NCI-H2196 (cell line): ENCODE measurements around the gene ENG.
"Not testable (repeated sequence)": the region's sequence is repeated elsewhere in the genome, so short reads cannot be mapped to it uniquely, and the experiment has no call there.

Source experiments
- DNase-seq: peaks from one replicate; lab custom pipeline; 2025; ENCODE audit not compliant: unreplicated experiment; lab: John Stamatoyannopoulos, UW

ENG gene

DNA sequence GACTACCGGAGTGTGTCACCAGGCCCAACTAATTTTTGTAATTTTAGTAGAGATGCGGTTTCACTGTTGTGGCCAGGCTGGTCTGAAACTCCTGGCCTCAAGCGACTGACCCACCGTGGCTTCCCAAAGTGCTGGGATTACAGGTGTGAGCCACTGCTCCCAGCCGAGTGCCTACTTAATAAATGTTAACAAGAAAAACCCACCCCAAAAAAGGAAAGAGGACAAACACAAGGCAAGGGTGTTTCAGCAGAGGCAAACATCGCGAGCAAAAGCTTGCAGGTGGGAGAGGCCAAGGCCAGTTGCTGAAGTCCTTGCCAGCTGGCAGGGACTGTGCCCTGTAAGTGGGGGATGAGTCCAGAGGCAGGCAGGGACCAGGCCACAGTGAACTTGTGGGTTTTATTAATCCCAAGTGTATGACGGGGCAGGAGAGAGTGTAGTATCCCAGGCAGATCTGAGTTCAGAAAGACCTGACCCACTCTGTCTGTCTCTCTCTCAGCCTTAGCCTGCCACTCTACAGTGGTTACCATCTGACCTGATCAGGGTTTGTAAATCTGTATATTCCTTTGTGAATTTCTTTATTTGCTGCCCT is 58.1 kb downstream of the ENG start:
- peak; percentile 66 for DNase-seq

DNA sequence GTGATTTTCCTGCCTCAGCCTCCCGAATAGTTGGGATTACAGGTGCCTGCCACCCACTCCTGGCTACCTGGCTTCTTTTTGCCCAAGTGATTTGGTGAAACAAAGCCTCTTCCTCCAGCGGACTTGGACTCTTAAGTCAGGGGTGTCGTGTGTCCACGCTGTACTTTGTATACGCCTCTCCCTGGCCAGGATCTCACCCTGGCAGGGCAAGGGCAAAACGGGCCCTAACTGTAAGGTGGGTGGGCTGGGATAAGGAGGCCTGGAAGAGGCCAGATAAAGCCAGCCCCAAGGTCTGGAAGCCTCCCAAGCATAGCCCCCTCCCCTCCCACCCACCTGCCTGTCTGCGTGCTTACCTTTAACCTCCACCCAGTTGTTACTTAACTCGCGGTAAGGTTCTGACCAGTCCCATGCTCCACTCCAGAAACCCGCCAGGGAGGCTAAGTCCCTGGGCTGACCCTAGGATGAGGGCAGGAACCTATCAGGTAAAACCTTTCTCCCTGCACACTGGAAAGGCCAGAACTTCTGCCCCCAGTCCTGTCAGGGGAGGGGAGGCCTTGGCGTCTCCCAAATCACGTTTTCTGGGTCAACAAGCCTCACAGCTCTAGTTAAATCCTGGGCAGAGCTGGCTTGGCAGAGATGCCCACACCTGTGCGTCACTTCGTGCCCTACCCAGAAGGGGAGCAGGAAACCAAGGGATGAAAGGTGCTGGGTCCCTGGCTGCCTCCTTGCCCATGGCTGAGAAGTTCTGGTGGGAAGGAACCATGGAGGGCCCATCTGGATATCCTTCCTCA is 60.3 kb downstream of the ENG start:
- no peak for DNase-seq

DNA sequence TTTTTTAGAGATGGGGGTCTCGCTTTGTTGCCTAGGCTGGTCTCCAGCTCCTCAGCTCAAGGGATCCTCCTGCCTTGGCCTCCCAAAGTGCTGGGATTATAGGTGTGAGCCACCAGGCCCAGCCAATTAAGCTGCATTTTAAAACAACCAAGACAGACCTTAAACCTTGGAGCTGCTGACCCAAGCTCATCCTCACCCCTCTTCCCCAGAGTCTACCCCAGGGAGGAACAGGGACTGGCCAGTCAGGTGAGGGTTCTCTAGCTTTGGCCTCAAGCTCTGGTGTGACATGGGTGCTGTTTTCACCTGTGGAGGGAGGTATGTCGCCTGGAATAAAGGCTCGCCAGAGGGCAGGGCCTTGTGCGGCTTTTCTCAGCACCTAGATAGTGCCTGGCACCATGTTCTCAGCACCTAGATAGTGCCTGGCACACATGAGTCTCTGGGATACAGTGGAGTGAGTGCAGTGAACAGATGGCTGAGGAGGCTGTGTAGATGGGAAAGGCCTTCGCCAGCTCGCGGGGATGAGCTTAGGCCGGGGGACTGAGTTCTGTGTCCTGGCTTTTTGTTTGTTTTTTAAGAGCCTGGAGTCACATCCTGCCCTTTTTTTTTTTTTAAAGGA is 61.3 kb downstream of the ENG start:
- DNase-seq = no peak

DNA sequence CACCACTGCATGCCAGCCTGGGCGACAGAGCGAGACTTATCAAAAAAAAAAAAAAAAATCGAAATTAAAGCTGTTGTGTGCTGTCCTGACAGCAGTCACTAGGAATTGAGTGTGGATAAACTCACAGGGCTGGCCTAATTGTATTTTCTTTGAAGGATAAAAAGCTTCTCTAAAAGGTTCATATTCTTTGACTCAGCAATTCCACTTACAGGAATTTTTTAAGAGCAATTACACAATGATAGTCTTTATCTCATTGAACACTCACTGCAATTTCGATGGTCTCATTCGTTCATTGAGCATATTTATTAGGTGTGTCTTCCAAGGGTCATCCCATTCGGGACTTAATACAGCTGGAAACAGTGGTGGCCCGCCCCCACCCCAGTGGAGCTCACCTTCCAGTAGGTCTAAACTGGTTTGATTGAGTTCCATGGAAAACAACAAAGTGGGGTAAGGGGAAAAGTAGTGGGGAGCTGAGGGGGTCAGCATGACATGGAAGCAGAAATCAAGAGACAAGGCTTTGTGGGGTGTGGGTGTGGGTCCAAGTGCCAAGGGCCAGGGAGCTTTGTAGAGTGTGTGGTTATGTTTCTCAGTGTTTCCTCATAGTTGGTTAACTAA is 61.9 kb downstream of the ENG start:
- DNase-seq = no peak

DNA sequence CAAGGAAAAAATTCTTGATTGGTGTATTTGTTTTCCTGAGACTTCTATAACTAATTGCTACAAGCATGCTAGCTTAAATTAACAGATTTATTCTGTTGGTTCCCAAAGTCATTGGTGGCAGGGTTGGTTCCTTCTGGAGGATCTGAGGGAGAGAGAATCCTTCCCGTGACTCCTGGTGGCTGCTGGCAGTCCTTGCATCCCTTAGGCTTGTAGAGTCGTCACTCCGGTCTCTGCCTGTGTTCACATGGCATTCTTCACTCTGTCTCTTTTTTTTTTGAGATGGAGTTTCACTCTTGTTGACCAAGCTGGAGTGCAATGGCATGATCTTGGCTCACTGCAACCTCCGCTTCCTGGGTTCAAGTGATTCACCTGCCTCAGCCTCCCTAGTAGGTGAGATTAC is 63.4 kb downstream of the ENG start:
- DNase-seq = no peak

DNA sequence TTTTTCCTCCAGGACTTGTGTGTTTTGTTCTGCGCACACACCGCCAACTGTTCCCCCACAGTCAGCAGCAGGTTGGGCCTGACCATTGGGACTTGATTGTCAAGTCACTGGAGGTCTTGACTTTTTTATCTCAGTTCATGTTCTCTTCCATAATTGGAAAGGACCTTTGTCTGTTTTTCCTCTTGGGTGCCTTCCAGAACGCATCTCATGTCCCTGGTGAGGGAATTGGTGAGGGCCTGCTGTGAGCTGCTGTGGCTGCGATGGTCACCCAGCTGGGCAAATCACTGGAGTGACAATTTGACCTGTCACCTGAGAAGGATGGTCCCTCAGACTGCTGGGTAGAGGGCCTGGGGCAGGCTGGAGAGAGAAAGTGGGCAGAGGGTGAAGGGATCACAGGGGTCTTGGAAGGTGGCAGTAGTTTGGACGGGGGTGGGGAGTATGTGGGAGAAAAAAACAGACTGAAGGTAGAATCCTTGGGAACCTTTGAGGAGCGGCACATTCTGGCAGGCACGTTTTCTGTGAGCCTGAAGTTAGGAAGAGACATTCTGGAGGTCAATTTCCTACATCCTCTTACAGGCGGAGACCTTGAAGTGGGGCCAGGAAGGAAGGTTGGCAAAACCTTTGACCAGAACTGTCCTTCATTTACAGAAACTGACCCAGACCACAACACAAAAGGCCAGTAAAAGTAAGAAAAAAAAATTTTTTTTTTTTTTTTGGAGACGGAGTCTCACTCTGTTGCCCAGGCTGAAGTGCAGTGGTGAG is 64.2 kb downstream of the ENG start:
- DNase-seq = no peak

DNA sequence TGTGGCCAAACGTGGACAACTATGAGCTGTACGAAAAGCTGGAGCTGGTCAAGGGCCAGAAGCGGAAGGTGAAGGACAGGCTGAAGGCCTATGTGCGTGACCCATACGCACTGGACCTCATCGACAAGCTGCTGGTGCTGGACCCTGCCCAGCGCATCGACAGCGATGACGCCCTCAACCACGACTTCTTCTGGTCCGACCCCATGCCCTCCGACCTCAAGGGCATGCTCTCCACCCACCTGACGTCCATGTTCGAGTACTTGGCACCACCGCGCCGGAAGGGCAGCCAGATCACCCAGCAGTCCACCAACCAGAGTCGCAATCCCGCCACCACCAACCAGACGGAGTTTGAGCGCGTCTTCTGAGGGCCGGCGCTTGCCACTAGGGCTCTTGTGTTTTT is 65.3 kb downstream of the ENG start:
- DNase-seq = no peak

DNA sequence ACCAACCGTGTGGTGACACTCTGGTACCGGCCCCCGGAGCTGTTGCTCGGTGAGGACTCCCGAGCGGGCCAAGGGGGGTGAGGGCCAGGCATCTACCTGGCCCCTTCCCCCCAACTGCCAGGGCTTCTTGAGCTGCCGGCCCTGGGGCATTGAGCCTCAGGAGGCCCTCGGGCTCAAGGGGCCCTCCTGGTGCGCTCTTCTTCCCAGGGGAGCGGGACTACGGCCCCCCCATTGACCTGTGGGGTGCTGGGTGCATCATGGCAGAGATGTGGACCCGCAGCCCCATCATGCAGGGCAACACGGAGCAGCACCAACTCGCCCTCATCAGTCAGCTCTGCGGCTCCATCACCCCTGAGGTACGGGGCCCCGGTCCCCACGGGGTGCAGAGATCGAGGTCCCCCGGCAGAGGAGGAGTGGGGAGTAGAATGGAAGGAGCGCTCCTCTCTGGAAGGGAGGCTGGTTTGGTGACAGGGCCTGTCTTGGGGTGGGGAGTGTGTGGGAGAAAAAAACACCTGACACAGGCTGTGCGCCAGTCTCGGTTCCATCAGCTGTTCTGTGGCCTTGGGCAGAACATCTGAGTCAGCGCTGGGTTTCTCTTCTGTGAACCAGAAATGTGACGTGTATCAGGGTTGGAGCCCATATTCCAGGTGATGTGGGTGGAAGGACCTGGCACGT is 66.0 kb downstream of the ENG start:
- no peak for DNase-seq

DNA sequence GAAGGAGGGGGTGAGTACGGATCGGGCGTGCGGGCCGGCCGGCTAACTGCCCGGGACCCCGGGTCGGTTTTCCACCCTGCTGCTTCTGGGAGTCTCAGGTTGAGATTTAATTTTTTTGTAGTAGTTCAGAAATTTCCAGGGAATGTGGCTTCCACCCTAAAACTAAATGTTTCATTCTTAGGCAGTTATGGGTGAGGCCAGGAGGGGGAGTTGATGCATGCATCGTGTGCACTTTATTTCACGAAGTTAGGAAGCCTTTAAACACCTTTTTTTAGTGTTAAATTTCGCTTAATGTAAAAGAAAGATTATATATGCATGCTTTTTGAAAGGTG is 67.7 kb downstream of the ENG start:
- DNase-seq = no peak

DNA sequence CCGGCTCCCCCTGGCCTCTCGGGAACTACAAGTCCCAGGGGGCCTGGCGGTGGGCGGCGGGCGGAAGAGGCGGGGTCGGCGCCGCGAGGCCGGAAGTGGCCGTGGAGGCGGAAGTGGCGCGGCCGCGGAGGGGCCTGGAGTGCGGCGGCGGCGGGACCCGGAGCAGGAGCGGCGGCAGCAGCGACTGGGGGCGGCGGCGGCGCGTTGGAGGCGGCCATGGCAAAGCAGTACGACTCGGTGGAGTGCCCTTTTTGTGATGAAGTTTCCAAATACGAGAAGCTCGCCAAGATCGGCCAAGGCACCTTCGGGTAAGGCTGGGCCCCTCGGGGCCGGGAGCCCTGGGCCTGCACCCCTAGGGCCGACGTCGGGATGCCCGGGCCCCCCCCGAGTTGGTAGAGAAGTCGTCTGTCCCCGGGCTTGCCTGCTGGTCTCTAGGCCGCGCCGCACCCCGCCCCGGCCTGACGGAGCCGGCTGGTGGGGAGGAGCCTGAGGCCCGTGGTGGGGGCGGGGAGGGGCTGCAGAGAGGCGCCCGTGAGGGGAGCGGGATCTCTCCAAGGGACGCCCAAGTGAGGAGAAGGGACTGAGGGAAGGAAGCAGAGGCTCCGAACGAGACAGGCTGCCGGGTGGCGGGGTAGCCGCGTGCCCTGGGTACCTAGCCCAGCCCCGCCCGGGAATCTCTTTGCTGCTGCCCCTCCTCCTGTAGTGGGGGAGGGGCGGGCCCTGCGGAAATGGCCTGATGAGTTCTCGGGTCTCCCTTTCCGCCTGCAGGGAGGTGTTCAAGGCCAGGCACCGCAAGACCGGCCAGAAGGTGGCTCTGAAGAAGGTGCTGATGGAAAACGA is 68.3 kb downstream of the ENG start, which contains the start of gene CDK9:
TSS of gene CDK9 (plus strand) at position 102 of the 840 bp plus-strand sequence. CDS start at position 217, 115 bp downstream.
- peak; percentile 83 for DNase-seq

DNA sequence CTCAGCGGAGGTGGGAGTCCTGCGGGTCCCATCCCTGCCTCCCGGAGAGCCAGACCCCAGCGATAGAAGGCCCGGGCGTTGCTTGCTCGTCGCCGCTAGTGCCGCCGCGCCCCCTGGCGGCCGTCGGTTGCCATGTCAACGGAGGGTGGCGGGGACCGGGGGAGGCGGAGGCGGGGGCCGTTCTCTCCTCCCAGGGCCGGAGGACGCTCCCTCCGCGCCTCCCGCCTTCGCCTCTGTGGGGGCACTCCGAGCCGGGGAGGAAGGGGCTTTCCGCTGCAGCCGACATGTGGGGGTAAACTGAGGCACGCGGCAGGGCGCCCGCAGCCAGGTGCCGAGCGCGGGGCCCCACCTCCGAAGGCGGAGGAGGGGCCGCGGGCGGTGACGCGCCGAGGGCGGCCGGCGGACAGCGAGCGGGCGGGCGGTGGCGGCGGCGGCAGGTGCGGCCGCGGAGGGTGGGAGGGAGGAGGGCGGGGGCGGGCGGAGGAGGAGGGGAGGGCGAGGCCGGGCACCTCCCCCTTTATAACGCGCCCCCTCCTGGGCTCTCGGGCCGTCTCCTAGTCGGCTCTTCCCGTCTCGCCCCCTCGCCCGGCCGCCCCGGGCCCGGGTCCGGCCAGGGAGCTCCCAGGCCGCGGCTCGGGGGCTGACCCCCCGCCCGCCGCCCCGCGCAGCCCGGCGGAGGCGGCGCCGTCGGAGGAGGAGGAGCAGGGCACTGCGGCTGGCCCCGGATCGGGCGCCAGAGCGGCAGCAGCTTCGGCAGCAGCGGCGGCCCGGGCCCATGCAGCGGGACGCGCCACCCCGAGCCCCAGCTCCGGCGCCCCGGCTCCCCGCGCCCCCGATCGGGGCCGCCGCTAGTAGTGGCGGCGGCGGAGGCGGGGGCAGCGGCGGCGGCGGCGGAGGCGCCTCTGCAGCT is 69.2 kb downstream of the ENG start:
- peak; percentile 90 for DNase-seq

DNA sequence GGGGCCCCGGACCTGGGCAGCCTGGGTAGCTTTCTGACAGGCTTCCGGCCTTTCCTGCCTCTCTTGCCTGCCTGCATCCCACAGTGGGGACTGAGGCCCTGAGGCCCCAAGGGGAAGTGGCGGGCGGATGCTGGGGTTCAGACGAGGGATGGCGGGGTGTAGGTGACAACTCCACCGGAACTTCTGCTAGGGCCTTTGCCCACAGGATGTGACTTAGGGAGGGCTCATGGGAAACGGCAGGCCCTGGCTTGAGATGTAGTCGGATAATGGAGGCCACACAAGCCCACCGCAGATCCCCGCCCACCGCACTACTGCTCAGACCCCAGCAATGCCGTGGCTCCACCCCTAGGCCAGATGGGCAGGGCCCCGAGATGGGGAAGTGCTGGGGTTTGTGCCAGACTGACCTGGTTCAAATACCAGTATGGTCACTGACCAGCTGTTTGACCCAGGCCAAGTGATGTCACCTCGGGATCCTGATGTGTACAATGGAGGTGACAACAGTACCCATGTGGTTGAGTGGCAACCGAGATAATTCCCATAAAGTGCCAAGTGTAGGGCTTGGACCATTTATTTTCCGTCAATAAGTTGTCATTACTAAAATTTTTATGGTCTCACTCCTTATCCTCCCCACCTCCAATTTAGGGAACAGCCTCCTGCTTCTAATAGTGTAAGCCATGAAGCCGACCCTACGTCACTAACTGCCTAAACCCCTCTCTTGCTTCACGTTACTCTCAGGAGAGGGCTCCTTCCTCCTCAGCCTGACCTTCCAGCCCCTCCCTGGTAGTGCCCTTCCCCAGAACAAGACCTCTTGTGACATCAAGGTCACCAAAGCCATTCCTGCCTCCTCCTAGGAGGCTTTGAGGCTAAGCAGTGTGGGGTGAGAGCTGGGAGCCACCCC is 71.1 kb downstream of the ENG start:
- no peak for DNase-seq

DNA sequence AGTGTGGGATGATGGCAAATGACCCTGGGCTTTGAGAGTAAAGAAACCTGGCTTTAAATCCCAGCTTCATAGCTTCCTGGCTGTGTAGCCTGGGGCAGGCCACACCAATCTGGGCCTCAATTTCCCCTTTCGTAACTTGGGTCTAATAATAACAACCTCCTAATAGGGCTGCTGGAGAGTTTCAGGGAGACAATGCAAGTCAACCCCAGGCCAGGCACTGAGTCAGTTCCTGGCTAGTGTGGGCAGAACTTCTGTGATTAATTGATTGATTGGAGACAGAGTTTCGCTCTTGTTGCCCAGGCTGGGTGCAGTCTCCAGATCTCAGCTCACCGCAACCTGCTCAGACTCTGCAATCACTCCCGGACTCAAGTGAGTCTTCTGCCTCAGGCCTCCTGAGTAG is 72.7 kb downstream of the ENG start:
- DNase-seq = no peak

DNA sequence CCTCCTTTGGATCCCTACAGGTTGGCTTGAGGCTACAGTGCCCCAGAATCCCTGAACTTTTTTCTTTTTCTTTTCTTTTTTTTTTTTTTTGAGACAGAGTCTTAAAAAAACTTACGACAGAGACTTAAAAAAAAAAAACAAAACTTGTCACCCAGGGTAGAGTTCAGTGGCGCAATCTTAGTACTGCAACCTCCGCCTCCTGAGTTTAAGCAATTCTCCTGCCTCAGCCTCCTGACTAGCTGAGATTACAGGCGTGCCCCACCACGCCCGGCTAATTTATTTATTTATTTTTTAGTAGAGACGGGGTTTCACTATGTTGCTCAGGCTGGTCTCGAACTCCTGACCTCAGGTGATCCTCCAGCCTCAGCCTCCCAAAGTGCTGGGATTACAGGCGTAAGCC is 73.5 kb downstream of the ENG start:
- DNase-seq = not testable (repeated sequence)

DNA sequence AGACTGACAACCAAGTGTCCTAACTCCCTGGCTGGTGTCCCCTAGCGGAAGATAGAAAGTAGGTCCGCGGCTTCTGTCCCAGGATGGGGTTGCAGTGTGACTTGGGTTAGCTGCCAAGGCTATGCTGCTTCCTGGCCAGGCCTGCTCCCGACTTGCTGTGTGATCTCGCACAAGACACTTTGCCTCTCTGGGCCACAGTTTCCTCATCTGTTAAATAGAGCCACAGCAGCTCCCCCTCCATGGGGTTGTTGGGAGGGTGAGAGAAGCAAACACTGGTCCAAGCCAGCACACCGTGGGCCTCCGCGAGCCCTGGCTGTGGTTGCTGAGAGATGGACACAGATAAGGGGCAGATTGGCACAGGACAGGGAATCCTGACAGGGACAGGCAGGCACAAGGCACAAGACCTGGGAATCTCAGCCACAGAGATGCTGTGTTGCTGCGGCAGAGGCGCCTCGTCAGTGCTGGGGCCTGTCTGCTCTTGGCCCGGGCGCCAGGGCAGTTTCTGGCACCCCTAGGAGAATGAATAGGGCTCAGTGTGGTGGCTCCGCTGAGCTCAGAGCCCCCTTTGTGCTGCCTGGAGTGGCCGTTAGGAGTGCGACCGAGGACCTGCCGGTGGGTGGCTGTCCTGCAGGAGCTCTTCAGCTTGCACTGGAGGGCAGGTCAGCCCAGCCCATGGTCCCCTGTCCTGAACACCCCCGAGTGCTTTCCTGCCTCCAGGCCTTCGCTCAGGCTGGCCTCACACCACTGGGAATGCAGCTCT is 74.2 kb downstream of the ENG start:
- DNase-seq = no peak

DNA sequence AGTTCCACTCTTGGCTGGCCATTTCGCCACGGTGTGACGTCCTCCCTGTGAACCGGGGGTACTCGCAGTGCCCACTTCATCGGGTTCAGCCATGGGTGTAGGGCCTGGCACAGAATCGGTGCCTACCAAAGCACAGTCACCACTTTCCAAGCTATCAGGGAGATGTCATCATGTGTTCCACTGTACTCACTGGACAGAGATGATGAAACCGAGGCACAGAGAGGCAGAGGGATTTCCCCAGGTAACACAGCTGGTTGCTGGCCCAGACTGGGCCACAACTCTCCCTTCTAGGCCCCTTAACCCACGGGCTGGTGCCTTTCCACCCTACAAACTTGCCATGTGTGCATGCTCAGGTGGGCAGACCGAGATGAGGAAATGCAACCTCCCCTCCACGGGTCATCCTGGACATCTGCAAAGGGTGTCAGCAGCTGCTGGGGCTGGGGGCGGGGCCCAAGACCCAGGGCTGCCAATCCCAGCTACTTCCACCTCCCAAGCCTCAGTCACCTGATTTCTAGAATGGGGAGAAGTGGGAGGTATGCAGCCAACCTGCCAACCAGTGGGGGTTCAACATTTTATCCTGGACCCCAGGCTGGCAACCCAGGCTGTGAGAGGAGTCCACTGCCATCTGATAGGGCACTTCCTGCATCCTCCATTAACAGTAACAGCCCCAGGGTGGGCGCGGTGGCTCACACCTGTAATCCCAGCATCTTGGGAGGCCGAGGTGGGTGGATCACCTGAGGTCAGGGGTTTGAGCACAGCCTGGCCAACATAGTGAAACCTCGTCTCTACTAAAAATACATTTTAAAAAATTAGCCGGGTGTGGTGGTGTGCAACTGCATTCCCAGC is 75.1 kb downstream of the ENG start:
- no peak for DNase-seq
